ENCODE results near the gene TMOD4.
A peak's percentile ranks its signal among the peaks of the same experiment; 100 is the strongest.

Gene TMOD4

GRCh38 chr1:151175041-151175741 is 590 bp downstream of the TMOD4 start:
- no peak for DNase-seq (ENCODE audit: low read depth)

GRCh38 chr1:151171190-151171589 is 4.6 kb downstream of the TMOD4 start:
- DNase-seq (ENCODE audit: low read depth), result no peak

GRCh38 chr1:151167116-151167515 is 8.7 kb downstream of the TMOD4 start:
- DNase-seq (ENCODE audit: low read depth), result no peak

- no peak for DNase-seq (ENCODE audit: low read depth)
These were observed 9.2 kb downstream of the TMOD4 start for GRCh38 chr1:151166505-151166956.

- DNase-seq (ENCODE audit: low read depth), result peak; percentile 94
These were observed 9.9 kb downstream of the TMOD4 start, which contains the start of the genes LYSMD1 and SCNM1 for GRCh38 chr1:151165738-151166504. LYSMD1 (minus strand) TSS chr1:151165902; CDS start chr1:151165258, 644 bp downstream. SCNM1 (plus strand) TSS chr1:151166144; CDS start chr1:151166153, 9 bp downstream.

- no peak for DNase-seq (ENCODE audit: low read depth)
These were observed 10.5 kb downstream of the TMOD4 start for GRCh38 chr1:151165281-151165737.

GRCh38 chr1:151164732-151165280 is 11.0 kb downstream of the TMOD4 start:
- no peak for DNase-seq (ENCODE audit: low read depth)

GRCh38 chr1:151159373-151159772 is 16.4 kb downstream of the TMOD4 start:
- no peak for DNase-seq (ENCODE audit: low read depth)

GRCh38 chr1:151158751-151159251 is 17.0 kb downstream of the TMOD4 start:
- no peak for DNase-seq (ENCODE audit: low read depth)

GRCh38 chr1:151158326-151158725 is 17.5 kb downstream of the TMOD4 start:
- DNase-seq (ENCODE audit: low read depth), result peak; percentile 59

- peak; percentile 60 for DNase-seq (ENCODE audit: low read depth)
These were observed 18.7 kb downstream of the TMOD4 start for GRCh38 chr1:151157067-151157531.

- DNase-seq (ENCODE audit: low read depth), result peak; percentile 72
These were observed 19.3 kb downstream of the TMOD4 start, which contains the start of gene TNFAIP8L2 for GRCh38 chr1:151156515-151156819. TNFAIP8L2 (plus strand) TSS chr1:151156649; CDS start chr1:151158698, 2,049 bp downstream.

- no peak for DNase-seq (ENCODE audit: low read depth)
These were observed 28.1 kb downstream of the TMOD4 start for GRCh38 chr1:151147665-151148064.

- no peak for DNase-seq (ENCODE audit: low read depth)
These were observed 28.7 kb downstream of the TMOD4 start for GRCh38 chr1:151147132-151147503.

GRCh38 chr1:151146412-151147131 is 29.2 kb downstream of the TMOD4 start, which contains the start of gene SEMA6C:
SEMA6C (minus strand) TSS chr1:151146631; CDS start chr1:151142621, 4,010 bp downstream.
- peak; percentile 87 for DNase-seq (ENCODE audit: low read depth)

- no peak for DNase-seq (ENCODE audit: low read depth)
These were observed 29.7 kb downstream of the TMOD4 start for GRCh38 chr1:151146072-151146411.

- no peak for DNase-seq (ENCODE audit: low read depth)
These were observed 30.3 kb downstream of the TMOD4 start for GRCh38 chr1:151145304-151146071.

- DNase-seq (ENCODE audit: low read depth), result no peak
These were observed 31.1 kb downstream of the TMOD4 start for GRCh38 chr1:151144474-151145303.

- DNase-seq (ENCODE audit: low read depth), result no peak
These were observed 31.8 kb downstream of the TMOD4 start for GRCh38 chr1:151143986-151144385.

- no peak for DNase-seq (ENCODE audit: low read depth)
These were observed 32.7 kb downstream of the TMOD4 start for GRCh38 chr1:151143057-151143435.

All from activated T-cell treated with anti-CD3 and anti-CD28 coated beads for 48 hours (primary cell).